H1 (cell line): ENCODE results near the gene HIPK2. TPM values are rescaled to one million over a fixed set of nuclear protein-coding genes. Genes with fewer than 3 reads are reported as not detected.

Experiments
- CTCF ChIA-PET: fragments of 300-600 bp; sonication (Branson Sonifier 250); formaldehyde crosslinking; loops from one replicate; lab custom pipeline; 2021; ENCODE audit not compliant: partially characterized antibody; lab: Charles Lee
- POLR2A ChIA-PET: fragments of 300-600 bp; sonication (Branson Sonifier 250); formaldehyde crosslinking; loops from one replicate; lab custom pipeline; 2021; ENCODE audit warnings: inconsistent platforms; ENCODE audit not compliant: partially characterized antibody; lab: Charles Lee
- DNase-seq, 2 experiments: peaks; one replicate each; pipeline versions ENCODE4 v3.0.0 to v3.0.0-alpha.2; 2010 to 2022; ENCODE audit warnings: low spot score in 2 of 2, low read depth in 1 of 2, mixed read lengths in 1 of 2
- FAIRE-seq: peaks from 2 replicates; lab custom pipeline; 2011; peaks lifted over from hg19 to GRCh38; lab: Jason Lieb, UNC
- H2AFZ ChIP-seq: 2 replicates; pipeline ENCODE4 v1.8.1; 2012; ENCODE audit warnings: low read length, inconsistent platforms
- H2AK5ac ChIP-seq: 2 replicates; pipeline ENCODE4 v1.6.1; 2013; ENCODE audit warnings: low read depth, low read length
- H2BK120ac ChIP-seq: replicated peaks from 2 replicates; pipeline ENCODE3; 2013; ENCODE audit warnings: low read depth, low read length, inconsistent platforms
- H2BK12ac ChIP-seq: 2 replicates; pipeline ENCODE4 v1.6.1; 2013; ENCODE audit warnings: low read depth, low read length
- H2BK15ac ChIP-seq: 2 replicates; pipeline ENCODE4 v1.6.1; 2013; ENCODE audit warnings: low read length
- H2BK20ac ChIP-seq: 2 replicates; pipeline ENCODE4 v1.6.1; 2013; ENCODE audit warnings: low read length
- H2BK5ac ChIP-seq: 2 replicates; pipeline ENCODE4 v1.6.1; 2013; ENCODE audit warnings: low read depth, low read length
- H3K14ac ChIP-seq: 2 replicates; pipeline ENCODE4 v1.6.1; 2013; ENCODE audit warnings: inconsistent platforms; ENCODE audit not compliant: insufficient read length
- H3K18ac ChIP-seq: 2 replicates; pipeline ENCODE4 v1.6.1; 2013; ENCODE audit warnings: low read length; ENCODE audit errors: extremely low read depth
- H3K23ac ChIP-seq: 2 replicates; pipeline ENCODE4 v1.6.1; 2013; ENCODE audit warnings: inconsistent platforms; ENCODE audit not compliant: insufficient read length
- H3K23me2 ChIP-seq: 2 replicates; pipeline ENCODE4 v1.6.1; 2013; ENCODE audit warnings: low read depth, low read length
- H3K27ac ChIP-seq: 2 replicates; pipeline ENCODE4 v1.6.1; 2011; ENCODE audit warnings: low read depth, low read length, inconsistent platforms
- H3K27me3 ChIP-seq, 4 experiments: replicated peaks in 1 of 4; 1 replicate in 1 of 4; 2 replicates in 3 of 4; pipeline versions ENCODE4 v1.6.1 to v1.8.1; 2011 to 2013; ENCODE audit warnings: low read length in 3 of 4, mild to moderate bottlenecking in 3 of 4, inconsistent platforms in 2 of 4, mixed read lengths in 2 of 4, moderate library complexity in 1 of 4; ENCODE audit not compliant: control insufficient read depth in 3 of 4, insufficient read depth in 3 of 4; ENCODE audit errors: extremely low read depth in 1 of 4
- H3K36me3 ChIP-seq, 4 experiments: 2 replicates each; pipeline versions ENCODE4 v1.6.1 to v1.8.1; 2011 to 2013; ENCODE audit warnings: mild to moderate bottlenecking in 4 of 4, low read length in 3 of 4, moderate library complexity in 2 of 4, control low read depth in 1 of 4, inconsistent platforms in 1 of 4; ENCODE audit not compliant: insufficient read depth in 4 of 4, control insufficient read depth in 2 of 4
- H3K4ac ChIP-seq: replicated peaks from 2 replicates; pipeline ENCODE3; 2013; ENCODE audit warnings: low read length, low read depth, mixed read lengths, inconsistent platforms; ENCODE audit not compliant: insufficient read length
- H3K4me1 ChIP-seq, 4 experiments: replicated peaks in 1 of 4; 1 replicate in 1 of 4; 2 replicates in 3 of 4; pipeline versions ENCODE4 v1.6.1 to v1.8.1; 2011 to 2013; ENCODE audit warnings: low read length in 3 of 4, inconsistent platforms in 2 of 4, mixed read lengths in 1 of 4; ENCODE audit not compliant: insufficient read depth in 4 of 4, control insufficient read depth in 3 of 4
- H3K4me2 ChIP-seq, 2 experiments: 2 replicates each; pipeline versions ENCODE4 v1.6.1 to v1.8.1; 2011 to 2013; ENCODE audit warnings: low read depth in 2 of 2, low read length in 2 of 2, control low read depth in 1 of 2, inconsistent platforms in 1 of 2, mild to moderate bottlenecking in 1 of 2; ENCODE audit not compliant: insufficient read depth in 1 of 2
- H3K4me3 ChIP-seq, 4 experiments: fragments of 200-600, 300-600 bp in 1 of 4; sonication (generic), shearing (Covaris generic), sonication (Bioruptor Twin) in 1 of 4; 2 replicates each; pipeline versions ENCODE4 v1.5.1 to v1.8.1; 2011 to 2016; ENCODE audit warnings: low read length in 4 of 4, low read depth in 3 of 4, control low read depth in 2 of 4, inconsistent platforms in 2 of 4, mild to moderate bottlenecking in 2 of 4, mixed read lengths in 1 of 4, moderate library complexity in 1 of 4; ENCODE audit not compliant: insufficient read depth in 2 of 4; ENCODE audit errors: extremely low read depth in 1 of 4
- H3K56ac ChIP-seq: replicated peaks from 2 replicates; pipeline ENCODE3; 2013; ENCODE audit warnings: low read depth, mild to moderate bottlenecking, mixed read lengths, low read length, inconsistent platforms; ENCODE audit not compliant: insufficient read length
- H3K79me1 ChIP-seq: 2 replicates; pipeline ENCODE4 v1.6.1; 2013; ENCODE audit warnings: low read depth, low read length, control low read depth
- H3K79me2 ChIP-seq, 2 experiments: 2 replicates each; pipeline versions ENCODE4 v1.6.1 to v1.8.1; 2012 to 2013; ENCODE audit warnings: low read length in 2 of 2, mild to moderate bottlenecking in 2 of 2, inconsistent platforms in 1 of 2; ENCODE audit not compliant: insufficient read depth in 2 of 2, control insufficient read depth in 1 of 2
- H3K9ac ChIP-seq, 4 experiments: replicated peaks in 1 of 4; 1 replicate in 1 of 4; 2 replicates in 3 of 4; pipeline versions ENCODE4 v1.6.1 to v1.8.1; 2011 to 2013; ENCODE audit warnings: low read depth in 3 of 4, low read length in 3 of 4, control low read depth in 2 of 4, mild to moderate bottlenecking in 2 of 4, moderate library complexity in 2 of 4, inconsistent platforms in 1 of 4; ENCODE audit errors: extremely low read depth in 1 of 4
- H3K9me3 ChIP-seq, 2 experiments: 2 replicates each; pipeline versions ENCODE4 v1.6.1 to v1.8.1; 2012 to 2013; ENCODE audit warnings: mild to moderate bottlenecking in 2 of 2, moderate library complexity in 2 of 2, control low read depth in 1 of 2, inconsistent platforms in 1 of 2, low read depth in 1 of 2, low read length in 1 of 2, mixed read lengths in 1 of 2; ENCODE audit not compliant: insufficient read depth in 2 of 2
- H4K20me1 ChIP-seq, 2 experiments: replicated peaks in 1 of 2; 2 replicates each; pipeline versions ENCODE3 to v1.8.1; 2011 to 2013; ENCODE audit warnings: inconsistent platforms in 2 of 2, low read length in 2 of 2, mild to moderate bottlenecking in 1 of 2; ENCODE audit not compliant: insufficient read depth in 2 of 2, control insufficient read depth in 1 of 2
- H4K5ac ChIP-seq: 2 replicates; pipeline ENCODE4 v1.6.1; 2013; ENCODE audit warnings: low read length, low read depth, mixed read lengths, inconsistent platforms; ENCODE audit not compliant: insufficient read length
- H4K8ac ChIP-seq: 2 replicates; pipeline ENCODE4 v1.8.0; 2013; ENCODE audit warnings: mild to moderate bottlenecking, moderate library complexity, low read length, inconsistent platforms; ENCODE audit not compliant: insufficient read depth; ENCODE audit errors: extremely low read depth
- H4K91ac ChIP-seq: replicated peaks from 2 replicates; pipeline ENCODE3; 2013; ENCODE audit warnings: low read length, mixed read lengths, inconsistent platforms; ENCODE audit not compliant: insufficient read length
- BCL11A ChIP-seq, 2 experiments: IDR thresholded peaks; one replicate each; pipeline ENCODE4 v1.6.1; 2011; ENCODE audit warnings: low read depth in 2 of 2, low read length in 2 of 2, mild to moderate bottlenecking in 2 of 2
- CEBPB ChIP-seq: IDR thresholded peaks from 2 replicates; pipeline ENCODE4 v1.6.1; 2012; ENCODE audit warnings: low read depth, low read length
- EP300 ChIP-seq, 2 experiments: IDR thresholded peaks; 1 replicate in 1 of 2; 2 replicates in 1 of 2; pipeline ENCODE4 v1.6.1; 2011 to 2012; ENCODE audit warnings: low read depth in 2 of 2, low read length in 2 of 2, mild to moderate bottlenecking in 2 of 2, borderline replicate concordance in 1 of 2, inconsistent platforms in 1 of 2, moderate library complexity in 1 of 2
- FOSL1 ChIP-seq: IDR thresholded peaks from 2 replicates; pipeline ENCODE4 v1.6.1; 2011; ENCODE audit warnings: mild to moderate bottlenecking, low read depth, low read length, moderate library complexity; ENCODE audit not compliant: insufficient read depth
- GTF2F1 ChIP-seq: IDR thresholded peaks from 2 replicates; pipeline ENCODE4 v1.6.1; 2012; ENCODE audit warnings: low read depth, low read length, improper control_type of control experiment, borderline replicate concordance
- HDAC6 ChIP-seq: IDR thresholded peaks from one replicate; pipeline ENCODE4 v1.7.1; 2012; ENCODE audit warnings: low read depth, mild to moderate bottlenecking, inconsistent platforms, low read length, moderate library complexity
- JUND ChIP-seq: IDR thresholded peaks from 2 replicates; pipeline ENCODE4 v1.6.1; 2011; ENCODE audit warnings: mild to moderate bottlenecking, improper control_type of control experiment, low read length
- MAFK ChIP-seq: IDR thresholded peaks from 2 replicates; pipeline ENCODE4 v1.6.1; 2012; ENCODE audit warnings: low read depth, mild to moderate bottlenecking, improper control_type of control experiment, low read length
- POLR2A ChIP-seq, 2 experiments: IDR thresholded peaks; 1 replicate in 1 of 2; 2 replicates in 1 of 2; pipeline ENCODE4 v1.6.1; 2011; ENCODE audit warnings: low read depth in 2 of 2, low read length in 2 of 2, mild to moderate bottlenecking in 2 of 2; ENCODE audit errors: control extremely low read depth in 1 of 2
- POU5F1 ChIP-seq: IDR thresholded peaks from 2 replicates; pipeline ENCODE4 v1.6.1; 2011; ENCODE audit warnings: low read depth, mild to moderate bottlenecking, low read length, moderate library complexity
- RAD21 ChIP-seq, 2 experiments: IDR thresholded peaks in 1 of 2; conservative IDR thresholded peaks in 1 of 2; 2 replicates each; pipeline ENCODE4 v1.6.1; 2011; ENCODE audit warnings: low read depth in 2 of 2, low read length in 2 of 2, improper control_type of control experiment in 1 of 2, inconsistent platforms in 1 of 2, mild to moderate bottlenecking in 1 of 2, moderate library complexity in 1 of 2
- RXRA ChIP-seq: IDR thresholded peaks from 2 replicates; pipeline ENCODE4 v1.6.1; 2011; ENCODE audit warnings: low read depth, mild to moderate bottlenecking, low read length, moderate library complexity; ENCODE audit not compliant: insufficient read depth
- SIN3A ChIP-seq, 2 experiments: IDR thresholded peaks in 1 of 2; conservative IDR thresholded peaks in 1 of 2; 2 replicates each; pipeline ENCODE4 v1.6.1; 2011 to 2012; ENCODE audit warnings: low read length in 2 of 2, improper control_type of control experiment in 1 of 2, low read depth in 1 of 2, mild to moderate bottlenecking in 1 of 2
- SP1 ChIP-seq: IDR thresholded peaks from 2 replicates; pipeline ENCODE4 v1.6.1; 2011; ENCODE audit warnings: low read depth, low read length
- SRF ChIP-seq: IDR thresholded peaks from 2 replicates; pipeline ENCODE4 v1.6.1; 2011; ENCODE audit warnings: mild to moderate bottlenecking, low read depth, low read length, moderate library complexity
- WGBS, 2 experiments: shearing (Covaris generic) in 1 of 2; methylation state at CpG; one replicate each; pipeline versions ENCODE4 v1.1.6 to v1.1.7; 2013 to 2015; ENCODE audit warnings: low lambda C conversion rate in 2 of 2, mixed read lengths in 2 of 2, inconsistent platforms in 1 of 2, low coverage in 1 of 2, missing lambda C conversion rate in 1 of 2; ENCODE audit not compliant: insufficient replicate concordance in 2 of 2, insufficient coverage in 1 of 2, insufficient read length in 1 of 2; ENCODE audit errors: extremely low coverage in 1 of 2, missing lambda C conversion rate in 1 of 2; 5-methylcytosine and 5-hydroxymethylcytosine counted together
- polyA plus RNA-seq, 7 experiments: library from polyadenylated mRNA; depleted of rRNA in 3 of 7; stranded (reverse) in 5 of 7; unstranded in 2 of 7; fragments of >200 nt in 5 of 7; fragments of 200-250 nt in 2 of 7; gene quantifications; 1 replicate in 5 of 7; 2 replicates in 1 of 7; 4 replicates in 1 of 7; pipeline versions ENCODE4 v1.2.1 to v1.2.3, GENCODE V29; 2011 to 2013; ENCODE audit warnings: missing spikeins in 2 of 7, mixed read lengths in 2 of 7
- total RNA-seq: library from RNA; stranded (reverse); fragmentation: NEBNext Ultra II Directional; extraction: Animal tissue kit (Norgen Biotek cat#: 25700); gene quantifications from 2 replicates; pipeline ENCODE4 v1.2.1, GENCODE V29; 2021

The HIPK2 gene
- total and polyA plus RNA-seq, 2 of the 8 experiments (the other 6 are each of a cell fraction or from before 2014, with no cell fraction given), result 8.3 to 24.3 TPM

DNA sequence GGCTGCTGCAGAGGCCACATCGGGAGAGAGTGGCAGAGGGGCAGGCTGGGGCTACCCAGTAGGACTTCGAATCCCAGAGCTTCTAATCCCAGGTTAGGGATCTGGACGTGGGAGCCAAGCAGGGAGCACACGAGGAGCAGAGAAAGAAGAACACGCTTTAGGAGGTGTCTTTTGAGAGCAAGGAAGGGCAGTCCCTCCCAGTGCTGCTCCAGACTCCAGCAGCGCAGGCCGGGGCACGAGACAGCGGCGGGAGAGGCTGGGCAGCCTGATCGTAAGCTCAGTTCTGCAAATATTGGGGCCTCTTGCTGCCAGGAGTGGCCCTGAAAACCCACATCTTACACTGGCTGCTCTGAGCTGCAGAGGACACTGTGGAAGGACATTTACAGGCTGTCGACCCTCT is 75.9 kb downstream of the HIPK2 start:
- H2BK15ac ChIP-seq, result no peak overlapping the region
- peaks cover 2% of the 10 kb centered on the region for H3K79me1 ChIP-seq
- no peak overlapping the region for H3K18ac ChIP-seq
- H2BK5ac ChIP-seq, result peak overlapping the region; percentile 8; the same call in 1 of the 2 replicates
- H3K4me3 ChIP-seq, result no peak overlapping the region
- H2BK120ac ChIP-seq, result no peak overlapping the region
- H3K14ac ChIP-seq, result no peak overlapping the region
- no peak overlapping the region for H4K5ac ChIP-seq
- H3K27ac ChIP-seq, result no peak overlapping the region
- no peak overlapping the region; the same call in 1 of the 2 replicates for H4K8ac ChIP-seq
- H3K9me3 ChIP-seq, result no peaks in the 10 kb centered on the region
- DNase-seq, result no peak
- H3K23me2 ChIP-seq, result peaks cover 13% of the 10 kb centered on the region; the same call in 1 of the 2 replicates
- H3K36me3 ChIP-seq, result no peaks in the 10 kb centered on the region
- H3K9ac ChIP-seq, result no peak overlapping the region
- no peak for FAIRE-seq
- peaks cover 4 to 15% (median 9%) of the 10 kb centered on the region in 4 experiments for H3K4me1 ChIP-seq
- H3K4ac ChIP-seq, result no peak overlapping the region
- 86% methylated on average over 12 of the region's 12 CpGs; no CpG with 5 or more reads in 1 of the 2 experiments for WGBS, 2 experiments
- no peak overlapping the region for H3K23ac ChIP-seq
- no peaks in the 10 kb centered on the region for H3K79me2 ChIP-seq
- ChIA-PET POLR2A (no interaction called here), CTCF (interaction anchor here (1.0 to 1.8 kb wide), 7 partner anchors 14 to 304 kb away, joined by 3 to 16 read pairs (median 3); no protein-coding TSS in a partner anchor)
- no peaks in the 10 kb centered on the region for H3K27me3 ChIP-seq
- H3K56ac ChIP-seq, result no peak overlapping the region
- H4K91ac ChIP-seq, result no peak overlapping the region
- no peak overlapping the region for H3K4me2 ChIP-seq
- H2BK20ac ChIP-seq, result no peak overlapping the region
- no peak overlapping the region for H2BK12ac ChIP-seq
- H2AFZ ChIP-seq, result no peak overlapping the region
- no peak overlapping the region for H2AK5ac ChIP-seq
- peaks cover 0 to 6% of the 10 kb centered on the region in 2 experiments for H4K20me1 ChIP-seq
- TF ChIP-seq JUND, result no peak
- TF ChIP-seq RAD21 (IDR thresholded peaks at IDR 0.05 in 1 of 2, conservative IDR thresholded peaks at IDR 0.05 in 1 of 2; ENCODE audit: low read depth in 2 of 2, low read length in 2 of 2), result no peak
- no peak for TF ChIP-seq POLR2A (IDR thresholded peaks at IDR 0.05; ENCODE audit: control extremely low read depth in 1 of 2, low read depth in 2 of 2, low read length in 2 of 2)
- no peak for TF ChIP-seq POU5F1
- no peak for TF ChIP-seq MAFK
- no peak for TF ChIP-seq SRF
- TF ChIP-seq CEBPB, result no peak
- no peak for TF ChIP-seq BCL11A (IDR thresholded peaks at IDR 0.05; ENCODE audit: low read depth in 2 of 2, low read length in 2 of 2)
- TF ChIP-seq RXRA, result no peak
- no peak for TF ChIP-seq HDAC6
- no peak for TF ChIP-seq SIN3A (conservative IDR thresholded peaks at IDR 0.05 in 1 of 2, IDR thresholded peaks at IDR 0.05 in 1 of 2; ENCODE audit: low read depth in 1 of 2, low read length in 2 of 2)
- no peak for TF ChIP-seq SP1
- no peak for TF ChIP-seq FOSL1
- no peak for TF ChIP-seq GTF2F1
- TF ChIP-seq EP300 (IDR thresholded peaks at IDR 0.05; ENCODE audit: borderline replicate concordance in 1 of 2, low read depth in 2 of 2, low read length in 2 of 2), result no peak
